HepG2 (cell line): Measurements from ENCODE around the gene SMIM41. TPM values are rescaled to one million over a fixed set of nuclear protein-coding genes. Genes with fewer than 3 reads are reported as not detected.

Experiments
- ARNTL ChIP-seq: sonication (generic); formaldehyde crosslinking; IDR thresholded peaks from 2 replicates; pipeline ENCODE4 v1.4.0; 2020; ENCODE audit warnings: mild to moderate bottlenecking, missing genetic modification reagents
- BRD4 ChIP-seq: sonication (generic); formaldehyde crosslinking; IDR thresholded peaks from 2 replicates; pipeline ENCODE4 v1.4.0; 2020; ENCODE audit warnings: missing genetic modification reagents
- ETV5 ChIP-seq: IDR thresholded peaks from 2 replicates; pipeline ENCODE4 v1.6.1; 2018; ENCODE audit warnings: missing biosample characterization, missing genetic modification reagents, inconsistent platforms, borderline replicate concordance
- GTF3A ChIP-seq: sonication (generic); formaldehyde crosslinking; conservative IDR thresholded peaks from 2 replicates; pipeline ENCODE4 v1.4.0; 2020; ENCODE audit warnings: mild to moderate bottlenecking, missing genetic modification reagents
- HOXA5 ChIP-seq: sonication (generic); formaldehyde crosslinking; IDR thresholded peaks from 2 replicates; pipeline ENCODE4 v1.4.0; 2020; ENCODE audit warnings: missing genetic modification reagents
- KLF12 ChIP-seq: sonication (generic); formaldehyde crosslinking; IDR thresholded peaks from 2 replicates; pipeline ENCODE4 v1.4.0; 2020; ENCODE audit warnings: missing genetic modification reagents, borderline replicate concordance
- PHF20 ChIP-seq: sonication (generic); formaldehyde crosslinking; IDR thresholded peaks from 2 replicates; pipeline ENCODE4 v1.5.0; 2020; ENCODE audit warnings: mild to moderate bottlenecking, missing genetic modification reagents
- RXRA ChIP-seq: sonication (generic); formaldehyde crosslinking; IDR thresholded peaks from 2 replicates; pipeline ENCODE4 v1.5.1; 2020; ENCODE audit warnings: missing genetic modification reagents
- SNAI1 ChIP-seq: sonication (generic); formaldehyde crosslinking; IDR thresholded peaks from 2 replicates; pipeline ENCODE4 v1.5.0; 2020; ENCODE audit warnings: mild to moderate bottlenecking, missing genetic modification reagents, borderline replicate concordance
- SP1 ChIP-seq, 2 experiments: fragments of 450-650 bp in 1 of 2; sonication (generic) in 1 of 2; formaldehyde crosslinking in 1 of 2; IDR thresholded peaks; 2 replicates each; pipeline versions ENCODE4 v1.4.0 to v1.6.1; 2016 to 2020; ENCODE audit warnings: missing genetic modification reagents in 1 of 2
- SP4 ChIP-seq: sonication (generic); formaldehyde crosslinking; IDR thresholded peaks from 2 replicates; pipeline ENCODE4 v1.8.1; 2023; ENCODE audit warnings: mild to moderate bottlenecking, missing genetic modification reagents
- TRIM24 ChIP-seq: sonication (generic); formaldehyde crosslinking; IDR thresholded peaks from 2 replicates; pipeline ENCODE4 v1.8.0; 2022; ENCODE audit warnings: mild to moderate bottlenecking, missing genetic modification reagents
- ZNF121 ChIP-seq: sonication (generic); formaldehyde crosslinking; IDR thresholded peaks from 2 replicates; pipeline ENCODE4 v1.5.0; 2020; ENCODE audit warnings: mild to moderate bottlenecking, missing genetic modification reagents
- ZNF331 ChIP-seq: sonication (generic); formaldehyde crosslinking; IDR thresholded peaks from 2 replicates; pipeline ENCODE4 v1.4.0; 2020; ENCODE audit warnings: missing genetic modification reagents
- ZNF598 ChIP-seq: sonication (generic); formaldehyde crosslinking; IDR thresholded peaks from 2 replicates; pipeline ENCODE4 v1.5.1; 2020; ENCODE audit warnings: mild to moderate bottlenecking, missing genetic modification reagents, borderline replicate concordance
- ZNF777 ChIP-seq: sonication (generic); formaldehyde crosslinking; IDR thresholded peaks from 2 replicates; pipeline ENCODE4 v1.4.0; 2020; ENCODE audit warnings: missing genetic modification reagents
- polyA plus RNA-seq, 8 experiments: library from polyadenylated mRNA; depleted of rRNA in 3 of 8; stranded (reverse) in 7 of 8; unstranded in 1 of 8; fragments of >200 nt; fragmentation: Illumina TruSeq in 4 of 8; extraction: Trizol in 4 of 8; gene quantifications; 2 replicates each; pipeline versions ENCODE4 v1.2.1 to v1.2.3, GENCODE V29; 2011 to 2016; ENCODE audit warnings: low read depth in 4 of 8, missing spikeins in 1 of 8, mixed read lengths in 1 of 8; ENCODE audit not compliant: insufficient read depth in 1 of 8
- total RNA-seq, 5 experiments: library from RNA; depleted of rRNA; stranded (reverse); fragments of >200 nt; fragmentation: Illumina TruSeq; extraction: Trizol; gene quantifications; 2 replicates each; pipeline ENCODE4 v1.2.3, GENCODE V29; 2016; ENCODE audit warnings: low read depth in 1 of 5
- TF ChIP-seq, protein P1 (sequence below), 2 experiments: sonication (generic) in 1 of 2; formaldehyde crosslinking in 1 of 2; IDR thresholded peaks; 2 replicates each; pipeline versions ENCODE4 v1.4.0 to v1.6.1; 2018 to 2020; ENCODE audit warnings: missing genetic modification reagents in 2 of 2, borderline replicate concordance in 1 of 2, low read depth in 1 of 2, mild to moderate bottlenecking in 1 of 2, missing biosample characterization in 1 of 2
- TF ChIP-seq, protein P2 (sequence below): sonication (generic); formaldehyde crosslinking; IDR thresholded peaks from 2 replicates; pipeline ENCODE4 v1.5.0; 2020; ENCODE audit warnings: mild to moderate bottlenecking, missing genetic modification reagents
- TF ChIP-seq, protein P3 (sequence below): IDR thresholded peaks from 2 replicates; pipeline ENCODE4 v1.6.1; 2016; ENCODE audit warnings: missing compliant biosample characterization, missing genetic modification reagents, borderline replicate concordance
- TF ChIP-seq, protein P4 (sequence below): IDR thresholded peaks from 2 replicates; pipeline ENCODE4 v1.4.0; 2020; ENCODE audit warnings: mild to moderate bottlenecking, missing genetic modification reagents

SMIM41 gene
- total and polyA plus RNA-seq, 2 of the 13 experiments (the other 11 are each of a cell fraction or from before 2014, with no cell fraction given) = not detected

DNA sequence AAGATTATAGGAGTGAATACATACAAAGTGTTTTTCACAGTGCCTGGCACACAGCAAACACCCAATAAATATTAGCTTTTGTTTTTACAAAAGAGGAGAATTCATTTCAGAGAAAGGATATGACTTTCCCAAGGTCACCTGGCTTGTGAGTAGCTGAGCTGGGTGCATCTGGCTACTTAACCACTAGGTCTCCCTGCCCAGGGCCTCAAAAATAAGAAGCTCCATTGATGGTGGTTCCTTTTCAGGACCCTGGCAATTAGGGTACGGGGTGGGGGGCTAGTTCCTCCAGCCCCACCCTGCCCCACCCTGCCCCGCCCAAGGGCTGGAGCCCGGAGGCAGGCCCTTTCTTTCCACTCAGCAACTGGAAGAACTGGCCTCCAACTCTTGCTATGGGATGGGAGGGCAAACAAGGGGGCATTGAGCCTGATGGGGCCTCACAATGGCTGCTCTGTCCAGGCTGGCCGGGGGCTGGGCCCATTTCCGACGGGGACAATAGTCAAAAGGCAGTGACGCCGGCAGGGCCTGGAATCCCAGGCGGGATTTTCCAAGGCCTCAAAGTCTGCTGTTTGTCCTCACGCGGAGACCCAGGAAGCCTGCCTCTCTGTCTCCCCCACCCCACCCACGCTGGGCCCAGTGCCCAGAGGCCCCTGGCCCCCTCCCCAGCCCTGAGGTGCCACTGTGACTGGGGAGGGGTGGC, 17.9 kb upstream of the SMIM41 start (continued):
- TF ChIP-seq, protein P1, sequence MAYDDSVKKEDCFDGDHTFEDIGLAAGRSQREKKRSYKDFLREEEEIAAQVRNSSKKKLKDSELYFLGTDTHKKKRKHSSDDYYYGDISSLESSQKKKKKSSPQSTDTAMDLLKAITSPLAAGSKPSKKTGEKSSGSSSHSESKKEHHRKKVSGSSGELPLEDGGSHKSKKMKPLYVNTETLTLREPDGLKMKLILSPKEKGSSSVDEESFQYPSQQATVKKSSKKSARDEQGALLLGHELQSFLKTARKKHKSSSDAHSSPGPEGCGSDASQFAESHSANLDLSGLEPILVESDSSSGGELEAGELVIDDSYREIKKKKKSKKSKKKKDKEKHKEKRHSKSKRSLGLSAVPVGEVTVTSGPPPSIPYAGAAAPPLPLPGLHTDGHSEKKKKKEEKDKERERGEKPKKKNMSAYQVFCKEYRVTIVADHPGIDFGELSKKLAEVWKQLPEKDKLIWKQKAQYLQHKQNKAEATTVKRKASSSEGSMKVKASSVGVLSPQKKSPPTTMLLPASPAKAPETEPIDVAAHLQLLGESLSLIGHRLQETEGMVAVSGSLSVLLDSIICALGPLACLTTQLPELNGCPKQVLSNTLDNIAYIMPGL (CRISPR knock-in tag; IDR thresholded peaks at IDR 0.05; ENCODE audit: borderline replicate concordance in 1 of 2, low read depth in 1 of 2) = 0 out of 4 replicates have a peak, but pooled peaks of 1 of the 2 experiments have one; percentile 19
- TF ChIP-seq, protein P2, sequence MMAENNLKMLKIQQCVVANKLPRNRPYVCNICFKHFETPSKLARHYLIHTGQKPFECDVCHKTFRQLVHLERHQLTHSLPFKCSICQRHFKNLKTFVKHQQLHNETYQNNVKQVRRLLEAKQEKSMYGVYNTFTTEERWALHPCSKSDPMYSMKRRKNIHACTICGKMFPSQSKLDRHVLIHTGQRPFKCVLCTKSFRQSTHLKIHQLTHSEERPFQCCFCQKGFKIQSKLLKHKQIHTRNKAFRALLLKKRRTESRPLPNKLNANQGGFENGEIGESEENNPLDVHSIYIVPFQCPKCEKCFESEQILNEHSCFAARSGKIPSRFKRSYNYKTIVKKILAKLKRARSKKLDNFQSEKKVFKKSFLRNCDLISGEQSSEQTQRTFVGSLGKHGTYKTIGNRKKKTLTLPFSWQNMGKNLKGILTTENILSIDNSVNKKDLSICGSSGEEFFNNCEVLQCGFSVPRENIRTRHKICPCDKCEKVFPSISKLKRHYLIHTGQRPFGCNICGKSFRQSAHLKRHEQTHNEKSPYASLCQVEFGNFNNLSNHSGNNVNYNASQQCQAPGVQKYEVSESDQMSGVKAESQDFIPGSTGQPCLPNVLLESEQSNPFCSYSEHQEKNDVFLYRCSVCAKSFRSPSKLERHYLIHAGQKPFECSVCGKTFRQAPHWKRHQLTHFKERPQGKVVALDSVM (CRISPR knock-in tag) = peak; percentile 55; the same call in 1 of the 2 replicates
- TF ChIP-seq RXRA (CRISPR knock-in tag) (peak; percentile 48; the same call in 1 of the 2 replicates), ZNF331 (0 out of 2 replicates have a peak, but pooled peaks have one; percentile 23), GTF3A (0 out of 2 replicates have a peak, but pooled peaks have one; percentile 49), ARNTL (peak; percentile 57; the same call in 1 of the 2 replicates), ETV5 (peak; percentile 59; the same call in 1 of the 2 replicates), BRD4 (CRISPR knock-in tag) (peak; percentile 43; the same call in 1 of the 2 replicates), SNAI1 (no peak), TRIM24 (CRISPR knock-in tag) (no peak), SP4 (peak; percentile 51; the same call in 1 of the 2 replicates), HOXA5 (CRISPR knock-in tag) (peak; percentile 41; the same call in 1 of the 2 replicates), SP1 (IDR thresholded peaks at IDR 0.05) (no peak), SP1 (CRISPR knock-in tag; IDR thresholded peaks at IDR 0.05) (no peak), KLF12 (peak; percentile 31; the same call in 1 of the 2 replicates), PHF20 (CRISPR knock-in tag) (no peak), ZNF777 (CRISPR knock-in tag) (no peak), ZNF598 (CRISPR knock-in tag) (no peak), ZNF121 (CRISPR knock-in tag) (0 out of 2 replicates have a peak, but pooled peaks have one; percentile 42)
- TF ChIP-seq, protein P3, sequence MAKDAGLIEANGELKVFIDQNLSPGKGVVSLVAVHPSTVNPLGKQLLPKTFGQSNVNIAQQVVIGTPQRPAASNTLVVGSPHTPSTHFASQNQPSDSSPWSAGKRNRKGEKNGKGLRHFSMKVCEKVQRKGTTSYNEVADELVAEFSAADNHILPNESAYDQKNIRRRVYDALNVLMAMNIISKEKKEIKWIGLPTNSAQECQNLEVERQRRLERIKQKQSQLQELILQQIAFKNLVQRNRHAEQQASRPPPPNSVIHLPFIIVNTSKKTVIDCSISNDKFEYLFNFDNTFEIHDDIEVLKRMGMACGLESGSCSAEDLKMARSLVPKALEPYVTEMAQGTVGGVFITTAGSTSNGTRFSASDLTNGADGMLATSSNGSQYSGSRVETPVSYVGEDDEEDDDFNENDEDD (CRISPR knock-in tag) = peak; percentile 54; the same call in 1 of the 2 replicates
- TF ChIP-seq, protein P4, sequence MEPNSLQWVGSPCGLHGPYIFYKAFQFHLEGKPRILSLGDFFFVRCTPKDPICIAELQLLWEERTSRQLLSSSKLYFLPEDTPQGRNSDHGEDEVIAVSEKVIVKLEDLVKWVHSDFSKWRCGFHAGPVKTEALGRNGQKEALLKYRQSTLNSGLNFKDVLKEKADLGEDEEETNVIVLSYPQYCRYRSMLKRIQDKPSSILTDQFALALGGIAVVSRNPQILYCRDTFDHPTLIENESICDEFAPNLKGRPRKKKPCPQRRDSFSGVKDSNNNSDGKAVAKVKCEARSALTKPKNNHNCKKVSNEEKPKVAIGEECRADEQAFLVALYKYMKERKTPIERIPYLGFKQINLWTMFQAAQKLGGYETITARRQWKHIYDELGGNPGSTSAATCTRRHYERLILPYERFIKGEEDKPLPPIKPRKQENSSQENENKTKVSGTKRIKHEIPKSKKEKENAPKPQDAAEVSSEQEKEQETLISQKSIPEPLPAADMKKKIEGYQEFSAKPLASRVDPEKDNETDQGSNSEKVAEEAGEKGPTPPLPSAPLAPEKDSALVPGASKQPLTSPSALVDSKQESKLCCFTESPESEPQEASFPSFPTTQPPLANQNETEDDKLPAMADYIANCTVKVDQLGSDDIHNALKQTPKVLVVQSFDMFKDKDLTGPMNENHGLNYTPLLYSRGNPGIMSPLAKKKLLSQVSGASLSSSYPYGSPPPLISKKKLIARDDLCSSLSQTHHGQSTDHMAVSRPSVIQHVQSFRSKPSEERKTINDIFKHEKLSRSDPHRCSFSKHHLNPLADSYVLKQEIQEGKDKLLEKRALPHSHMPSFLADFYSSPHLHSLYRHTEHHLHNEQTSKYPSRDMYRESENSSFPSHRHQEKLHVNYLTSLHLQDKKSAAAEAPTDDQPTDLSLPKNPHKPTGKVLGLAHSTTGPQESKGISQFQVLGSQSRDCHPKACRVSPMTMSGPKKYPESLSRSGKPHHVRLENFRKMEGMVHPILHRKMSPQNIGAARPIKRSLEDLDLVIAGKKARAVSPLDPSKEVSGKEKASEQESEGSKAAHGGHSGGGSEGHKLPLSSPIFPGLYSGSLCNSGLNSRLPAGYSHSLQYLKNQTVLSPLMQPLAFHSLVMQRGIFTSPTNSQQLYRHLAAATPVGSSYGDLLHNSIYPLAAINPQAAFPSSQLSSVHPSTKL (CRISPR knock-in tag) = peak; percentile 62; the same call in 1 of the 2 replicates
